LNCAP (cell line): ENCODE data around the gene DCLRE1C.

ENCODE experiments used
- CTCF ChIP-seq: fragments of 450-650 bp; IDR thresholded peaks from 2 replicates; pipeline ENCODE4 v1.5.1; 2017; ENCODE audit warnings: mild to moderate bottlenecking

Gene DCLRE1C

GRCh38 chr10:14858338-14858960, 95.4 kb downstream of the DCLRE1C start:
- TF ChIP-seq CTCF = no peak

- no peak for TF ChIP-seq CTCF
Measured at GRCh38 chr10:14855453-14855852, 98.4 kb downstream of the DCLRE1C start.

- no peak for TF ChIP-seq CTCF
Measured at GRCh38 chr10:14852236-14852635, 101.7 kb downstream of the DCLRE1C start.
